Posterior cingulate gyrus (tissue), 11 donors: Measurements from ENCODE around the gene DOCK8.
A peak's percentile ranks its signal among the peaks of the same experiment; 100 is the strongest.

Source experiments
- DNase-seq, 10 donors: peaks; one replicate each; pipeline versions ENCODE4 v3.0.0 to v3.0.0-alpha.2; 2020 to 2021; ENCODE audit warnings: mixed read lengths in 3 of 10
- intact Hi-C: fragments of 100-400 bp; cut with DNase I; formaldehyde crosslinking; loops from one replicate; pipeline ENCODE4 v1.15.1; 2023

DOCK8 gene

DNA sequence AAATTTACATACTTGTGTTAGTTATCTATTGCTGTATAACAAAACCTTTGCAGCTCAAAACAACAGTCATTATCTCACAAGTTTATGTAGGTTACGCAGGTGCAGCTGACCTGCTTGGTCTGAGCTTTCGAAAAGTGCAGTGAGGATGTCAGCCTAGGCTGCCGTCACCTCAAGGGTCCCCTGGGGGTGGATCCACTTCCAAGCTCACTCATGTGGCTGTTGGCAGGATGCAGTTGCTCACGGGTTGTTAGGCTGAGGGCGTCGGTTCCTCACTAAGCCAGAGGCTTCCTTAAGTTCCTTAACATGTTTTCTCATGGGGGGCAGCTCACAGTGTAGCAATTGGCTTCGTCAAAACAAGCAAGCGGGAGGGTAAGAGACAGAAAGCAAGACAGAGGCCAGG is 139.8 kb downstream of the DOCK8 start:
- no peak for DNase-seq
- intact Hi-C loops, result loop anchor here (10.0 kb wide), 1 partner anchor 460 kb away; no protein-coding TSS in a partner anchor

DNA sequence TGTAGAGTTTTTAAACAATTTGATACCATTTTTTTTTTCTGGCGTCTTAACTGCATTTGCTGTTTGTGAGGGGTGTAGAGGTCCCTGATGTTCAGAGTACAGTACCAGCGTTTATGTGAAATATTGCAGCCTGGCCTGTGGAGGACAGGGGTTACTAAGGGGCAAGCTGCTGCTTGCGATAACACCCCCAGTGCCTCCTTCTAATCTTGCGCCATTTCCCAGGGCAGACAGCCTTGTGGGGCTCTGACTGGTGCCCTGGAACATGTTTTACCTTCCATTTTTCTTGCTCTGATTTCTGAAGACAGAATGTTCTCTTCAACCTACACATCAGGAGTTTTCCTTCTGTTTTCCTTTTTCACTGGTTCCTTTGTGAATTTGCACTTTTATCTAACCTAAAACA is 142.9 kb downstream of the DOCK8 start:
- intact Hi-C loops, result loop anchor here (10.0 kb wide), 1 partner anchor 457 kb away; no protein-coding TSS in a partner anchor
- no peak for DNase-seq

DNA sequence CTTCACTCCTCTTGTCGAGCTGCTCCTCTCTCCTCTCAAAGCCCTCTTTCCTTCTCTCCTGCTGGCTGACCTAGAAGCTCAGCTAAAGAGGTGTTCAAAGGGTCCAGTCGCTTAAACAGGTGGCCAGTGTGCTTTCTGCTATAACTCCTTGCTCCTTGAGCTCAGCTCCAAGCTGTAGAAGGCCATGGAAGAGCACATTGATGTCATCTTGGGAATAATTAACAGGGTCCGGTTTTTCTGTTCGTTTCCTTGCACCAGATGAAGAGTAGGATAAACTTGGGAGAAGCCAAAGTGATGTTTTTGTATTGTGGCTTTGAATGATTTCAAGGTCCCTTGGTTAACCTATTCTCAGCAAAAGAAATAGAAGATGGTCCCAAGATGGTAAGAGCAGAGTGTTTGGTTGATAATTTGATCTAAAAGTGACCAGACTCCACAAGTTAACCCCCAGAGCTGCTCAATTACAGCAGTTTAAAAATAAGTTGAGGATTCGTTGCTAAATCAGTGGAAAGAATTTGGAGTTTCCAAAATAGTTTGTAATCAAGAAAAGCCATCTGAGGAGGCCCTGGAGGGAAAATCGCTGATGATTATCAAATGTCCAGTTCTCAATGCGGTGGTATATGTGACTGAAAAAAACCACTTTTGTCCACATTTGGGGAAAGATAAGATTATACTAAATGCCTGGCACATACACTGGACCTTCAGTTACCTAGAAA is 148.1 kb downstream of the DOCK8 start:
- no peak for DNase-seq
- intact Hi-C loops, result no loop called here

DNA sequence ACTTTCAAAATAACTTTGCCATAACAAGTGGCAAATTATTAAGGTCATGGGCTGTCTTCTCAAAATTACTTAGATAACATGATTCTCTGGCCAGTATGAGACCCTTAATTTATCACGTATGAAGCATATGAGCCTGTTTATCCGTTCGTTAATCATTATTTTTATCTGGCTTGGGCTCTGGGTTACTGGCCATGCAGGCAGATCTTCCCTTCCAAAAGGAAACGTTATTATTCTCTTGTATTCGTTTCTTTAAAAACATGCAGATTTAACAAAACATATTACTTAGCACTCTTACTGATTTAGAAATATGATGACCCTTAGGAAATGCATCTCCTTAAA is 148.6 kb downstream of the DOCK8 start:
- DNase-seq, result no peak
- intact Hi-C loops, result no loop called here

DNA sequence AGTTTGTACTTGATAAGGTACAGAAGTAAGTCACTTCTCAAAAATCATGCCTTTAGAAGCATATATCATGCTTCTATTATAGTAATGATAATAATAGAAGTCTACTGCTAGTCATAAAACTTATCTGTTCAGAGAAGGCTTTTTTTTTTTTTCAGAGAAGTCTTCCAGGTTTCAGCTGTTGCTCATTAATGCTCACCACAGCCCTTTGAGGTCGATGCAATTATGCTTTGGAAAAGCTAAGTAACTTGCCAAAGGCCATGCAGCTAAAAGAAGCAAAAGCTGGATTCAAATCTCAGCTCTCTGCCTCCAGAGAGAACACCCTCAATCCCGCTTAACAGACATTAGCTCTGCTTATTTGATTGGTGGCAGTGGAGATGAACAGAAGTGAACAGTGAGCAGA is 150.8 kb downstream of the DOCK8 start:
- no peak for DNase-seq
- intact Hi-C loops, result no loop called here

DNA sequence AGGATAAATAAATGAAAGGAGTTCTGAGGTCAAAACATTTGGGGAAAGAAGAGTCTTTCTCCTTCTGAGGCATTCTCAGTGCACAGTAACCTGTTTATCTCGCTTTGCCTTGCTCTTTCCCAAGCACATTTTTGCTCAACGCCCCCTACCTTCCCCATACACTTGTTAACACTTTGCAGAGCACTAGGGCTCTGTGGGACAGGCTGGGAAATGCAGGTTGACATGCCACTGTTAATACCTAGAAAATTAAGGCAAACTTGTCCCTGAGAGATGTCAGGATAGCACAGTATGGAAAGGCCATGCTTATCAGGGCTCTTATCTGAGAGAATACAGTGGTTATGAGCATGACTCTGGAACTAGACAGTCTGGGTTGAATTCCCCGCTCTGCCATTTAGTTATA is 152.0 kb downstream of the DOCK8 start:
- no peak for DNase-seq
- intact Hi-C loops, result no loop called here

DNA sequence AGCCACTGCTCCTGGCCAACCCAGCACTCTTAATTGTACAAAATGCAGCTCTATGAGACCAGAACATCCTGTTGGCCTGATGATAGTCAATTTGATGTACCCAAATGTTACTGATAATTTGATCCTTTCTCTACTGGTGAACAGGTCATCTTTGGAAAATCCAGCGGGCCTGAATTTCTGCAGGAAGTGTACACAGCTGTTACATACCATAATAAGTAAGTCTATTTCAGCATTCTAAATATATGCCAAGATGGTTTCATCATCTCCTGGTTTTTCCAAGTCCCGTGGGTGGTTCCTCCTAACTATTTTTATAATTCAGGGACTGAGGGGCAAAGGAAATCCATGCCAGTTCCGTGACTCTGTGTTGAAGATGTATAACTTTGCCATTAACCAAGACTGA is 155.4 kb downstream of the DOCK8 start:
- no peak for DNase-seq
- intact Hi-C loops, result no loop called here

DNA sequence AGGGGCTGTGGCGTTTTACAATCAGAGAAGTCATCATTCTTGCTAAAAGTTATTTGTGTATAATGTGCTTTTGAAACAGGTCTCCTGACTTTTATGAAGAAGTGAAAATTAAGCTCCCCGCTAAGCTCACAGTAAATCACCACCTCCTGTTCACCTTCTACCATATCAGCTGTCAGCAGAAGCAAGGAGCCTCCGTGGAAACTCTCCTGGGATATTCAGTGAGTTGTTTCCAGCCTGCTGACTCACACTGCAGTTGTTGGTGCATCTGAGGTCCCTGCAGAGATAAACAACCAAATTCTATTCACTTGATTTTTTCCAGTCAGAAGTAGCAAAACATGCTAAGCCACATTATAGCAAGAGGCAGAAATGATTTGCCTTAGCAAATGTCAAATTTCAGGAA is 156.7 kb downstream of the DOCK8 start:
- intact Hi-C loops, result no loop called here

DNA sequence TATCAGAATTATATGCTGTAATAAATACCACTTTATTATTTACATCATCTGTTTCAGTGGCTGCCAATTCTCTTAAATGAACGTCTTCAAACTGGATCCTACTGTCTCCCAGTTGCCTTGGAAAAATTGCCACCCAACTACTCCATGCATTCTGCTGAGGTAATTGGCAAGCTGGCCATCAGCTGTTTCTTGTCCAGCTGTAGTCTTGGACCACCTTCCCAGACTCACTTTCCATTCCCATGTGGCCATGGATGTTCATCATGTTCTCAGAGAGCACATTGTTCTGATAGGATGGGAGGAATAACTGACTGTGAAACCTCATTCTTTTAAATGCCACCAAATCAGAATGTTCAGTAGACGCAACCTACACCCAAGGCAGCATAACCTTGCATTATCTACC is 157.5 kb downstream of the DOCK8 start:
- no peak for DNase-seq
- intact Hi-C loops, result no loop called here

More for the DNA sequence above, 156.7 kb downstream of the DOCK8 start:
- no peak for DNase-seq

DNA sequence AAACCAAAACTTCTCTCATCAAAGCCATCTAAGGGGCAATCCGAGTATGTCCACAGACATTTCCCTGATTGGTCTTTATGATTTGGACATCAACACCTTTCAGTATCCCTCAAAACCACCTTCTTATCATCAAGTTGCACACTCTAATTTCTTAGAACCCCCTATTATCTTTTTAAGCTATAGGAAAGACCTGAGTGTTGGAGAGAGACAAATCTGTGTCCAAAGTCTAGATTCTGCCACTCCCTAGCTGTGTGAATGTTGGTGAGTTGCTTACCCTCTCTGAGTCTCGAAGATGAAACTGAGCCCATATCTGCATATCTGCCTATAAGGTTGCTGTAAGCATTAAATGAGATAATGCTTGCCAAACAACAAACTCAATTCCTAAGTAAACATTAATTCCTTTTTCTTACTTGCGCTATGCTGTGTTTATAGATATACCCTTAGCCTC is 159.1 kb downstream of the DOCK8 start:
- intact Hi-C loops, result no loop called here
- no peak for DNase-seq

DNA sequence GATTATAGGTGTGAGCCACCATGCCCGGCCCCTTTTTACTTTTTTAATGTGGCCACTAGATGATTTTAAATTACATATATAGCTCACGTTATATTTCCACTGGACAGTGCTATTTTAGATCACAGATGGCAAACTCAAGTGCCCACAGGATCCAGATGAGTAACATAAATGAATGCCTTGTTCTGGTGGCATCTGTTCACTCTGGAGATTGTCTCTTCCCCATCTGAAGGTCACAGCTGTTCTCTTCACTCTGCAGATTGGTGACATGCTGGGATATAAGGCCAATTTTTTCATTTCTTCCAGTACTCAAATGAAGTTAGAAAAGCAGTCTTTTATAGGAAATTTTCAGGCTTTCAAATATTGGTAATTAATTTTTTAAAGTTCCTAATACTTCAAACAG is 160.1 kb downstream of the DOCK8 start:
- no peak for DNase-seq
- intact Hi-C loops, result no loop called here

DNA sequence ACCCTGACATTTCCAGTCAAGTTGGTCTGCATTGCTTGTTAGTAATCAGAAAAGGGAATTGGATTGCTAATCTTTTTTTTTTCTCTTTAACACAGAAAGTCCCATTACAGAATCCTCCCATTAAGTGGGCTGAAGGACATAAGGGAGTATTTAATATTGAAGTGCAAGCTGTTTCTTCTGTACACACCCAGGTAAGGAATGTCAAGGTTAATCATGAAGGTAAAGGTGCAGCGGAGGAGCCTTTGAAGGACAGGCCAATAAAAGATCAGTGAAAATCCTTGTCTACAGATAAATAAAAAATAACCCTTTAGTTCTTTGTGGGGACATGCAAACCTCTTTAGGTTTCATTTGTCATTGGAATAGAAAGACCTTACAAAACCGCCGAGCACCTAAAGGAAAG is 161.4 kb downstream of the DOCK8 start:
- no peak for DNase-seq
- intact Hi-C loops, result no loop called here

DNA sequence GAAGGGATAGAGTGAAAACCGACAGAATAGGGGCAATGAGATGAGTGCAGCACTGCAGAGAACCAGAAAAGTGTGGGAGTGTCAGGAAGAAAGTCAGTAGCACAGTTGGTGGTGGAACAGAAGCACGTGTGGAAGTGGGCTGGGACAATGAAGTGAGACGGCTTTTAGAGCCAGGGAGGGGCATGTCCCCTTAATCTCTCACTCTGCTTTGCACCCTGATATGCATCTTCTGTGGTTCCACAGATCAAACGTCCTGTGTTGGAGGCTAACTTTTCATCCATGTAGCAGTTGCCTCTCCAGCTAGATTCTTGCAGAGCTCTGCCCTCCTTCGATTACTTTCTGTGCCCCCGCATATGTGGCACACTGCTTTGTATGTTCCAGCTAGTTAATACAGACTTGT is 163.6 kb downstream of the DOCK8 start:
- no peak for DNase-seq
- intact Hi-C loops, result no loop called here

DNA sequence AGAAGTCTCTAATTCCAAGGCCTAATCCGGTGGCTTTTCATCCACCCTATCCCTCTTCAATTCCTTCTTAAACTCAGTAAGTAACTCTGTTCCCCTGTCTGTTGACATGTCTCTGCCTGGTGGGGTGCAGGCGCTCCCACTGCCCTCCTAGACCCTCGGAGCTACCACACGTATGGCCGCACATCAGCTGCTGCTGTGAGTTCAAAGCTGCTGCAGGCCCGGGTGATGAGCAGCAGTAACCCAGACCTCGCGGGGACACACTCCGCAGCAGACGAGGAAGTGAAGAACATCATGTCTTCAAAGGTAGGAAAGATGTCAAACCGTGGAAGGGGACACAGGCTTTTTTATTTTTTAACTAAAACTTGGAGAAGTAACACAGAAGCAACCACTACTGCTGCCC is 167.7 kb downstream of the DOCK8 start:
- DNase-seq, result no peak
- intact Hi-C loops, result loop anchor here (10.0 kb wide), 2 partner anchors 162 to 232 kb away; no protein-coding TSS in a partner anchor

DNA sequence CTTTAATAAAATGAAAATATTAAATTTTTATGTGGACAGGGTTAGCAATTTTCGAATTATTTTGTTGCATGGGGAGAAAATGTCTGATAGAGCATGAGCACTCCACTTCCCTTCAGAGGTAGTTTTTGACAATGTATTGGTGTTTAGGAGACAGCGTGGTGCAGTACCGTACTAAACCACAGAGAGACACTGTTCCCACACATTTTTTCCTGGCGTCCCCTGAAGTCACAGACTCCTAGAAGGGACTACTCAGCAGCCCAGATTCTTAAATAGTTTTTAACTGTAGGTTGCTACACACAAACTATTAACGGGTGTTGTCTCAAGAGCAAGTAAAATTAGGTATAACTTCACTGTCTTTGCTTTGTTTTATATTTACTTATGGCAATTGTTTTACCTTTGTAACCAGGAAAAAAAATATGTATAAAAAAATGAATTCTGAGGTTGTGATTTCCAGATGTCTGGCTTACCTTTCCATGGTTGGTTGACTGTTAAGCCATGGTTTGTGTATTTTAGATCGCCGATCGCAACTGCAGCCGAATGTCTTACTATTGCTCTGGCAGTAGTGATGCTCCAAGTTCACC is 171.2 kb downstream of the DOCK8 start:
- DNase-seq, result peak in 5 of 10 donors; percentile 44 to 84 (median 52)
- intact Hi-C loops, result loop anchor here (5.0 to 10.0 kb wide), 3 partner anchors 159 to 421 kb away; no protein-coding TSS in a partner anchor

DNA sequence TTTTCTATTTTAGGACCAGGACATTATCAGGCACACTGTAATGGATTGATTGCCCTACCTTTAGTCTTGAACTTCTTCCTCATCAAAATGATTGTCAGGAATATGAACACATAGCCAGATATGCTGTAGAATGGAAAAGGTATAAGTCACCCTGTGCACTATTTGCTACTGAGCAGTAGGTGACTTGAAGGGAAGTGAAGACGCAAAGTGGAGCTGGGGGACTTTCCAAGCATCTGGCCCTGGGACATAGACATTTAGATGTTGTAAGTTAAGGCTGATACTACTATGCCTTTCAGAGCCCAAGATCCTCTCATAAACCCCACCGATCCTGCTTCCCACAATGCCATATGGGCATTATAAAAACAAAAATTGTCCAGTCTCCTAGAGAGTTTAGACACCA is 174.5 kb downstream of the DOCK8 start:
- intact Hi-C loops, result loop anchor here (5.0 to 10.0 kb wide), 3 partner anchors 156 to 418 kb away; no protein-coding TSS in a partner anchor

DNA sequence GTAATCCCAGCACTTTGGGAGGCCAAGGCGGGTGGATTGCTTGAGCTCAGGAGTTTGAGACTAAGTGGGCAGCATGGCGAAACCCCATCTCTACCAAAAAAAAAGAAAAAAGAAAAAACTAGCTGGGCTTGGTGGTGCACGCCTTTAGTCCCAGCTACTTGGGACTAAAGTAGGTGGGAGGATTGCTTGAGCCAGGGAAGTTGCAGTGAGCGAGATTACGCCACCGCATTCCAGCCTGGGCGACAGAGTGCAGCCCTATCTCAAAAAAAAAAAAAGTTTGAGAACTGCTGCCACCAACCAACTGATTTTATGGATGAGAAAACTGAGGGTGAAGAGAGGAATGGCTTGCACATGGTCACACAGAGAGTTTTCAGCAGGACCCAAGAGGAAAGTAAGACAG is 175.1 kb downstream of the DOCK8 start:
- intact Hi-C loops, result loop anchor here (5.0 to 10.0 kb wide), 3 partner anchors 155 to 418 kb away; no protein-coding TSS in a partner anchor
- no peak for DNase-seq

More for the DNA sequence above, 174.5 kb downstream of the DOCK8 start:
- no peak for DNase-seq

DNA sequence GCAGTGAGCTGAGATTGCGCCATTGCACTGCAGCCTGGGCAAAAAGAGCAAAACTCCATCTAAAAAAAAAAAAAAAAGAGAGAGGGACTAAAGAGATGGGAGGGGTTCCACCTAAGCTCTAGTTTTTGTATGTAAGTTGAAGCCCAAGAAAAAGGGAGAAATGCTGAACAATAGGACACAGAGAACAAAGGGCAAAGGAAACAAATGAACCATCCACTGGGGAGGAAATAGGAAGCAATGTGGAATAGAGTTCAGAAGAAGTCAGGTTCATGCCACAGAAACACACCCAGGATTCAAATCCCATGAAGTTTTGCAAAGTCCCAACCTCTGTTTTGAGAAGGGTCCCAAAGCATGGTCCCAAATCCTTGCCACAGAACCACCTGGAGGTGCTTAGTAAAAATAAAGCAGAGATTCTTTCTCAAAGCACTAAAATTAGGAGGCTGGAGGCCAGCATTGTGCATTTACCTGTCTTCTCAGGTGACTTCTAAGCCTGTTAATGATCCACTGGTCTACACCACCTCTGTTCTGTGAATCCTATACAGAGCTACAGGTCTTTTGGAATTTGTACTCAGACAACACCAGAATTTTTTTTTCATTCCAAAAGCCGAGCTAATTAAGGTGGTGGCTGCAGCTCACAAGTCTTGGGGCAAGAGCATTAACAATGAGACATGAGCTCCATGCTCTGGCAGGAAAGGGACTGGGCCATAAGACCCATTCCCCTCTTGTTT is 177.6 kb downstream of the DOCK8 start:
- no peak for DNase-seq
- intact Hi-C loops, result no loop called here

DNA sequence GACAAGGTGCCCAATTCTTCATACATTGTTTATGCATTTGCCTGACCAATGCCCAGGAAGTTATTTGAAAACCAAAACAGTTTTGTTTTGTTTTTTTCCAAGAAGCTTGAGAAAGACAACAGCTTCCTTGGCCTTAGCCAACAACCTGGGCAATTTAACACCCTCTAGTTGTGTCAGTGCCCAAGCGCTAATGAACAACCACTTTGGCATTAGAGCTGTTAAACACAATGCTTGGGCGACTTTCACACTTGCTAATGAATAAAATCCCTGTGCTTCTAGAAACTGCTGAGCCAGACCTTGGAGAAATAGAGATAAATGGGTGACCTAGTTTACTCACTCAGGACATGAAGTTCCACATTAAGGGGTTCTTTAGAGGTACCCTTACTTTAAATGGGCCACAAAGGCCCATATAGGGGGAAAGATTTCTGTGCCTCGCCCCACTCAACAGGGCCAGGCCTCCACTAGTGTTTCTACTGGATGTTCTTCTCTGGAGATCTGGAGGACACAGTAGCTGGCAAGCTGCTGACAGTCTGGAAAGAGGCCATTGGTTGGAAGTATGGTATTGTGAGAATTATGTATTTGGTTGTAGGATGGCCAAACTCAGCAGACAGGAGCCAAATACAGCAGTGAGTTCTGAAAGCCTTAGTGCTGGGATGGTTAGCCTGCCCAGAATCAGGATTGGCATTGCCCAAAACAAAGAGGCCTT is 179.8 kb downstream of the DOCK8 start:
- intact Hi-C loops, result no loop called here

DNA sequence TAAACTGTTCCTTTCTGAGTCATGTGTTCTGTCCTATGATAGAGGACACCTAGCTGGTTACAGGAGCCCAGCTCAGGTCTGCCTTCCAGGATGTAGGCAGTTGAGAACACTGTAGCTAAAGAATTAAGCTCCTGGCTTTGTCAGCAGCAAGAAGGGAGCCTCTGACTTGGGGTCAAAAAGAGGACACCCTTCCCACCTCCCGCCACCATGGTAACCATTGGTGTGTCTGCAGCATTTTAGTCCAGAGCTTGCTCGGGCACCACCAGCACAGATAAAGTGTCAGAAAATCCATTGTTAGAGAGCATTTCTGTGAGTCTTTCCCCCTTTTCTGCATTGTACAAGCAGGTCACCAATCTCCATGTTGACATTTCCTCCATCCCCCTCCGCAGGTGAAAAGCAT is 181.7 kb downstream of the DOCK8 start:
- no peak for DNase-seq
- intact Hi-C loops, result no loop called here

More for the DNA sequence above, 179.8 kb downstream of the DOCK8 start:
- DNase-seq, result no peak

DNA sequence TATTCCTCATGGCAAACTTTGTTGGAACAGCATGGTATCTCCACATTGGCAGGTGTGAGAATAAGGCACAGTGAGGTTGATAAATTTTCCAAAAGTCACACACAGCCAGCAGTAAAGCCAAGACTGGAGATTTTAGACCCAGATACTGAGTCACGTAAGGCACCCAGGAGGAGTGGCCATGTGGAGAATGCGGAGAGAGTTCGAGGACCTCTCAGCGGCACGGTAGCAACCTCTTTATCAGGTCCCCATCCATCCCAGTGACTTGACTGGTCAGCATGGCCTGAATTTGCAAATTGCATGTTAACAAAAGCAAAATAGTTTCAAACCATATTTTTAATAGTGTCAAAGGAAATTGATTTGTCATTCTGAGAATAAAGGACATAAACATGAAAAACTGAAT is 183.4 kb downstream of the DOCK8 start:
- no peak for DNase-seq
- intact Hi-C loops, result no loop called here
